ENCODE results near the gene UROC1. TPM values are rescaled to one million over a fixed set of nuclear protein-coding genes. Genes with fewer than 3 reads are reported as not detected.

The UROC1 gene
- total and polyA plus RNA-seq, 2 of the 13 experiments (the other 11 are each of a cell fraction or from before 2014, with no cell fraction given): 0.71 to 1.3 TPM

- TF ChIP-seq MYC (CRISPR knock-in tag; IDR thresholded peaks at IDR 0.05; ENCODE audit: borderline replicate concordance): peak; percentile 9; the same call in 1 of the 2 replicates
- TF ChIP-seq ZBED4 (CRISPR knock-in tag; IDR thresholded peaks at IDR 0.05; ENCODE audit: borderline replicate concordance): no peak
- TF ChIP-seq ZBTB8A (CRISPR knock-in tag; IDR thresholded peaks at IDR 0.05; ENCODE audit: borderline replicate concordance, low read depth): no peak
- no peak for TF ChIP-seq PBX2 (CRISPR knock-in tag; IDR thresholded peaks at IDR 0.05)
- no peak for TF ChIP-seq ZNF343 (CRISPR knock-in tag; IDR thresholded peaks at IDR 0.05)
- TF ChIP-seq SIN3B (IDR thresholded peaks at IDR 0.05; ENCODE audit: low read length): no peak
- TF ChIP-seq PCBP1 (IDR thresholded peaks at IDR 0.05; ENCODE audit: borderline replicate concordance, low read depth, low read length): no peak
- no peak for TF ChIP-seq ARHGAP35 (CRISPR knock-in tag; IDR thresholded peaks at IDR 0.05; ENCODE audit: borderline replicate concordance)
- no peak for TF ChIP-seq ZNF891 (CRISPR knock-in tag; IDR thresholded peaks at IDR 0.05)
- TF ChIP-seq ZNF143 (CRISPR knock-in tag; IDR thresholded peaks at IDR 0.05): no peak
- TF ChIP-seq RXRA (CRISPR knock-in tag; IDR thresholded peaks at IDR 0.05): no peak
- peak; percentile 13; the same call in 1 of the 2 replicates for TF ChIP-seq DMAP1 (CRISPR knock-in tag; IDR thresholded peaks at IDR 0.05)
- no peak for TF ChIP-seq ZNF543 (CRISPR knock-in tag; IDR thresholded peaks at IDR 0.05)
- no peak for TF ChIP-seq ZNF597 (CRISPR knock-in tag; IDR thresholded peaks at IDR 0.05)
- TF ChIP-seq ZNF776 (CRISPR knock-in tag; IDR thresholded peaks at IDR 0.05): 0 out of 2 replicates have a peak, but pooled peaks have one; percentile 36
- no peak for TF ChIP-seq SUZ12 (IDR thresholded peaks at IDR 0.05; ENCODE audit: low read depth, low read length)
- no peak for TF ChIP-seq SNAPC5 (CRISPR knock-in tag; IDR thresholded peaks at IDR 0.05; ENCODE audit: borderline replicate concordance)
- TF ChIP-seq GPN1 (CRISPR knock-in tag; IDR thresholded peaks at IDR 0.05; ENCODE audit: borderline replicate concordance): no peak
- no peak for TF ChIP-seq SMAD1 (CRISPR knock-in tag; IDR thresholded peaks at IDR 0.05; ENCODE audit: borderline replicate concordance, low read depth)
- TF ChIP-seq ELF3 (CRISPR knock-in tag; IDR thresholded peaks at IDR 0.05): no peak
- no peak for TF ChIP-seq HHEX (CRISPR knock-in tag; IDR thresholded peaks at IDR 0.05)
- TF ChIP-seq BCL6 (CRISPR knock-in tag; IDR thresholded peaks at IDR 0.05): no peak
- TF ChIP-seq CERS6 (CRISPR knock-in tag; IDR thresholded peaks at IDR 0.05): no peak
- TF ChIP-seq NFRKB (IDR thresholded peaks at IDR 0.05): no peak
- TF ChIP-seq ZNF232 (CRISPR knock-in tag; IDR thresholded peaks at IDR 0.05; ENCODE audit: borderline replicate concordance): no peak
These were observed 42.8 kb downstream of the UROC1 start (continued) for GRCh38 chr3:126474498-126475412.
